Activated B cell treated with CpG ODN at 0.5 μM for 24 hours (primary cell): Measurements from ENCODE around the gene AMPD3. TPM values are rescaled to one million over a fixed set of nuclear protein-coding genes. Genes with fewer than 3 reads are reported as not detected.
A peak's percentile ranks its signal among the peaks of the same experiment; 100 is the strongest.

Experiments
- ATAC-seq: fragments of 200-7000 bp; cut with Tn5 transposase; one replicate; pipeline ENCODE4 v1.10.0; 2021; ENCODE audit warnings: low read depth, mild to moderate bottlenecking, moderate library complexity
- CTCF ChIA-PET: fragments of 350-600 bp; sonication (Branson Sonifier 250); formaldehyde crosslinking; loops from one replicate; lab custom pipeline; 2021; ENCODE audit warnings: antibody characterized with exemption; lab: Charles Lee
- POLR2A ChIA-PET: fragments of 350-600 bp; sonication (Branson Sonifier 250); formaldehyde crosslinking; loops from one replicate; lab custom pipeline; 2021; ENCODE audit warnings: antibody characterized with exemption; lab: Charles Lee
- DNase-seq: peaks from one replicate; pipeline ENCODE4 v3.0.0; 2022
- H3K27ac Mint-ChIP-seq: one replicate; pipeline ENCODE4 v1.8.0; 2020; ENCODE audit warnings: mixed read lengths
- H3K27me3 Mint-ChIP-seq: one replicate; pipeline ENCODE4 v1.8.0; 2021; ENCODE audit warnings: mixed read lengths
- H3K36me3 Mint-ChIP-seq: one replicate; pipeline ENCODE4 v1.8.0; 2021; ENCODE audit warnings: low read depth, mixed read lengths
- H3K4me1 Mint-ChIP-seq: one replicate; pipeline ENCODE4 v1.8.0; 2021; ENCODE audit warnings: mixed read lengths
- H3K4me3 Mint-ChIP-seq: one replicate; pipeline ENCODE4 v1.8.0; 2020; ENCODE audit warnings: mild to moderate bottlenecking, mixed read lengths
- H3K9me3 Mint-ChIP-seq: one replicate; pipeline ENCODE4 v1.8.0; 2020; ENCODE audit warnings: mixed read lengths
- CTCF ChIP-seq: fragments of 200-600 bp; IDR thresholded peaks from one replicate; pipeline ENCODE4 v1.8.0; 2022; ENCODE audit warnings: antibody characterized with exemption, mild to moderate bottlenecking
- intact Hi-C: fragments of 100-400 bp; cut with micrococcal nuclease; formaldehyde crosslinking; loops from one replicate; pipeline ENCODE4 v1.15.1; 2024
- total RNA-seq: library from RNA; stranded (reverse); gene quantifications from 2 replicates; pipeline ENCODE4 v1.2.3, GENCODE V29; 2022

The AMPD3 gene
- total RNA-seq, 1 donor from 2014 or later, result 116 TPM

GRCh38 chr11:10542776-10543175, 87.7 kb downstream of the AMPD3 start:
- H3K36me3 Mint-ChIP-seq, result peaks cover 15% of the 10 kb centered on the region
- ATAC-seq, result no peak
- H3K9me3 Mint-ChIP-seq, result peaks cover 5% of the 10 kb centered on the region
- H3K27ac Mint-ChIP-seq, result peak overlapping the region; percentile 30
- peaks cover 70% of the 10 kb centered on the region for H3K4me1 Mint-ChIP-seq
- POLR2A ChIA-PET, result interaction anchor here (0.6 to 3.8 kb wide), 6 partner anchors 8 to 102 kb away, joined by 3 to 37 read pairs (median 6); partner anchors contain the start of gene AMPD3
- intact Hi-C loops, result loop anchor here (5.0 kb wide), 2 partner anchors 35 to 785 kb away; no protein-coding TSS in a partner anchor
- CTCF ChIA-PET, result interaction anchor here (1.4 to 3.0 kb wide), 6 partner anchors 8 to 111 kb away, joined by 3 to 16 read pairs (median 6); partner anchors contain the start of gene LYVE1
- DNase-seq, result no peak
- H3K4me3 Mint-ChIP-seq, result no peak overlapping the region
- no peaks in the 10 kb centered on the region for H3K27me3 Mint-ChIP-seq
- TF ChIP-seq CTCF, result no peak

- no peak for TF ChIP-seq CTCF
- Mint-ChIP-seq H3K27me3 (no peaks in the 10 kb centered on the region), H3K36me3 (peaks cover 14% of the 10 kb centered on the region), H3K4me3 (no peak overlapping the region), H3K27ac (peak overlapping the region; percentile 61), H3K4me1 (peaks cover 69% of the 10 kb centered on the region), H3K9me3 (peaks cover 5% of the 10 kb centered on the region)
- ChIA-PET CTCF (interaction anchor here (0.8 kb wide), 1 partner anchor 102 kb away, joined by 4 read pairs; no protein-coding TSS in a partner anchor), POLR2A (interaction anchor here (0.5 kb wide), 1 partner anchor 17 kb away, joined by 3 read pairs; no protein-coding TSS in a partner anchor)
- no peak for ATAC-seq
- intact Hi-C loops, result loop anchor here (5.0 kb wide), 2 partner anchors 34 to 786 kb away; no protein-coding TSS in a partner anchor
- DNase-seq, result no peak
Measured at GRCh38 chr11:10543782-10544181, 88.7 kb downstream of the AMPD3 start.

GRCh38 chr11:10544491-10545465, 89.7 kb downstream of the AMPD3 start:
- Mint-ChIP-seq H3K27ac (peak overlapping the region; percentile 61), H3K9me3 (peaks cover 5% of the 10 kb centered on the region), H3K27me3 (no peaks in the 10 kb centered on the region), H3K36me3 (peaks cover 14% of the 10 kb centered on the region), H3K4me3 (no peak overlapping the region), H3K4me1 (peaks cover 61% of the 10 kb centered on the region)
- CTCF ChIA-PET, result interaction anchor here (0.8 kb wide), 2 partner anchors 78 to 103 kb away, joined by 3 to 4 read pairs; no protein-coding TSS in a partner anchor
- DNase-seq (peak; percentile 31), ATAC-seq (peak; percentile 45)
- TF ChIP-seq CTCF, result no peak
- POLR2A ChIA-PET, result interaction anchor here (0.5 to 1.4 kb wide), 3 partner anchors 18 to 97 kb away, joined by 3 to 5 read pairs (median 3); no protein-coding TSS in a partner anchor
- intact Hi-C loops, result loop anchor here (5.0 kb wide), 2 partner anchors 33 to 787 kb away; no protein-coding TSS in a partner anchor

- Mint-ChIP-seq H3K4me3 (no peak overlapping the region), H3K9me3 (peaks cover 4% of the 10 kb centered on the region), H3K27ac (no peak overlapping the region), H3K4me1 (peaks cover 24% of the 10 kb centered on the region), H3K27me3 (no peaks in the 10 kb centered on the region), H3K36me3 (no peaks in the 10 kb centered on the region)
- CTCF ChIA-PET, result interaction anchor here (1.3 to 2.0 kb wide), 2 partner anchors 9 to 10 kb away, joined by 4 to 6 read pairs; partner anchors contain the start of gene RNF141
- TF ChIP-seq CTCF, result no peak
- POLR2A ChIA-PET, result interaction anchor here (0.6 kb wide), 1 partner anchor 8 kb away, joined by 8 read pairs; no protein-coding TSS in a partner anchor
- intact Hi-C loops, result no loop called here
- DNase-seq, result no peak
- ATAC-seq, result no peak
Measured at GRCh38 chr11:10550503-10551289, 95.6 kb downstream of the AMPD3 start.
